HCT116 (cell line): ENCODE data around the gene OARD1. TPM values are rescaled to one million over a fixed set of nuclear protein-coding genes. Genes with fewer than 3 reads are reported as not detected.

Source experiments
- ATAC-seq: fragments of 200-7000 bp; cut with Tn5 transposase; 2 replicates; pipeline ENCODE4 v1.9.1; 2020; ENCODE audit warnings: mild to moderate bottlenecking, moderate library complexity
- BruUV-seq: library from RNA; stranded (reverse); fragments of 400-500 nt; replicated peaks from 2 replicates; lab custom pipeline; 2021; lab: Mats Ljungman, UMichigan
- CTCF ChIA-PET: fragments of 300-600 bp; sonication (Branson Sonifier 250); formaldehyde crosslinking; loops from one replicate; lab custom pipeline; 2021; ENCODE audit warnings: antibody characterized with exemption; lab: Charles Lee
- POLR2A ChIA-PET: fragments of 300-600, 350-600 bp; sonication (Branson Sonifier 250); formaldehyde crosslinking; loops from one replicate; lab custom pipeline; 2021; ENCODE audit warnings: antibody characterized with exemption; lab: Charles Lee
- RAD21 ChIA-PET, 2 experiments: fragments of 300-600 bp; sonication (Branson Sonifier 250); formaldehyde crosslinking; loops; one replicate each; lab custom pipeline; 2023; ENCODE audit warnings: low total read pairs in 2 of 2; ENCODE audit not compliant: uncharacterized antibody in 2 of 2, unreplicated experiment in 2 of 2, low non-redundant PET in 1 of 2; lab: Charles Lee
- DNase-seq: peaks from one replicate; pipeline ENCODE4 v3.0.0-alpha.2; 2010; ENCODE audit warnings: low read depth, low spot score
- H2AFZ ChIP-seq: fragments of 200-600 bp; shearing (Covaris generic), sonication (generic); 2 replicates; pipeline ENCODE4 v1.6.1; 2017; ENCODE audit warnings: low read depth, mixed run types, mixed read lengths, antibody characterized with exemption, low read length; ENCODE audit not compliant: poor library complexity, severe bottlenecking
- H3K27ac ChIP-seq: 2 replicates; pipeline ENCODE4 v1.5.1; 2012; ENCODE audit warnings: low read depth, low read length
- H3K27me3 ChIP-seq: fragments of 200-600 bp; sonication (generic); 2 replicates; pipeline ENCODE4 v1.6.1; 2016; ENCODE audit warnings: mixed run types, low read length, mixed read lengths; ENCODE audit not compliant: insufficient read depth
- H3K36me3 ChIP-seq, 2 experiments: fragments of 200-500 bp in 1 of 2; fragments of 200-600 bp in 1 of 2; sonication (Bioruptor generic) in 1 of 2; sonication (generic) in 1 of 2; 2 replicates each; pipeline versions ENCODE4 v1.5.1 to v1.6.1; 2014 to 2016; ENCODE audit warnings: low read length in 2 of 2, inconsistent platforms in 1 of 2, mixed read lengths in 1 of 2, mixed run types in 1 of 2; ENCODE audit not compliant: insufficient read depth in 2 of 2, control insufficient read depth in 1 of 2
- H3K4me1 ChIP-seq, 2 experiments: fragments of 200-600 bp in 1 of 2; sonication (generic) in 1 of 2; 2 replicates each; pipeline versions ENCODE4 v1.5.1 to v1.6.1; 2012 to 2017; ENCODE audit warnings: low read length in 2 of 2, inconsistent platforms in 1 of 2, mild to moderate bottlenecking in 1 of 2, mixed read lengths in 1 of 2, mixed run types in 1 of 2, moderate library complexity in 1 of 2; ENCODE audit not compliant: insufficient read depth in 2 of 2, control insufficient read depth in 1 of 2
- H3K4me2 ChIP-seq: fragments of 200-600 bp; sonication (generic); 2 replicates; pipeline ENCODE4 v1.6.1; 2017; ENCODE audit warnings: mixed run types, low read length, mixed read lengths
- H3K4me3 ChIP-seq, 2 experiments: fragments of 200-600 bp in 1 of 2; sonication (generic) in 1 of 2; replicated peaks in 1 of 2; 2 replicates each; pipeline ENCODE4 v1.5.1; 2011 to 2016; ENCODE audit warnings: low read length in 2 of 2, control low read depth in 1 of 2, low read depth in 1 of 2, mild to moderate bottlenecking in 1 of 2, mixed read lengths in 1 of 2, mixed run types in 1 of 2
- H3K79me2 ChIP-seq: fragments of 200-600 bp; sonication (generic); 2 replicates; pipeline ENCODE4 v1.6.1; 2017; ENCODE audit warnings: mild to moderate bottlenecking, mixed run types, low read length, moderate library complexity, mixed read lengths; ENCODE audit not compliant: insufficient read depth
- H3K9ac ChIP-seq: fragments of 200-600 bp; sonication (generic); 2 replicates; pipeline ENCODE4 v1.6.1; 2016; ENCODE audit warnings: low read length, mixed read lengths
- H3K9me2 ChIP-seq: fragments of 200-600 bp; sonication (generic), shearing (Covaris generic); 2 replicates; pipeline ENCODE4 v1.6.1; 2017; ENCODE audit warnings: mixed run types, mild to moderate bottlenecking, moderate library complexity; ENCODE audit not compliant: insufficient read depth
- H3K9me3 ChIP-seq, 2 experiments: fragments of 200-500 bp in 1 of 2; fragments of 200-600 bp in 1 of 2; sonication (Bioruptor generic) in 1 of 2; sonication (generic) in 1 of 2; 2 replicates each; pipeline ENCODE4 v1.6.1; 2014 to 2017; ENCODE audit warnings: low read length in 2 of 2, mixed read lengths in 2 of 2, inconsistent platforms in 1 of 2, low read depth in 1 of 2, mild to moderate bottlenecking in 1 of 2, mixed run types in 1 of 2, moderate library complexity in 1 of 2; ENCODE audit not compliant: control insufficient read depth in 1 of 2, insufficient read depth in 1 of 2
- H4K20me1 ChIP-seq: fragments of 200-600 bp; sonication (generic), shearing (Covaris generic); 2 replicates; pipeline ENCODE4 v1.6.1; 2017; ENCODE audit warnings: mixed run types, mild to moderate bottlenecking, moderate library complexity; ENCODE audit not compliant: insufficient read depth
- CEBPB ChIP-seq: IDR thresholded peaks from 2 replicates; pipeline ENCODE4 v1.6.1; 2012; ENCODE audit warnings: low read depth
- POLR2A ChIP-seq: IDR thresholded peaks from 2 replicates; pipeline ENCODE4 v1.7.0; 2011; ENCODE audit warnings: borderline replicate concordance; ENCODE audit not compliant: insufficient read depth, insufficient read length; ENCODE audit errors: extremely low read depth
- RAD21 ChIP-seq: IDR thresholded peaks from 2 replicates; pipeline ENCODE4 v1.6.1; 2012; ENCODE audit warnings: low read depth, mild to moderate bottlenecking
- REST ChIP-seq: IDR thresholded peaks from 2 replicates; pipeline ENCODE4 v1.6.1; 2012; ENCODE audit warnings: low read depth
- SP1 ChIP-seq: IDR thresholded peaks from 2 replicates; pipeline ENCODE4 v1.6.1; 2012; ENCODE audit warnings: low read depth
- SRF ChIP-seq: IDR thresholded peaks from 2 replicates; pipeline ENCODE4 v1.6.1; 2012; ENCODE audit warnings: low read depth
- TCF7L2 ChIP-seq: IDR thresholded peaks from 2 replicates; pipeline ENCODE4 v1.7.0; 2011; ENCODE audit warnings: borderline replicate concordance, inconsistent platforms; ENCODE audit not compliant: insufficient read depth, insufficient read length; ENCODE audit errors: extremely low read depth
- ZFX ChIP-seq: fragments of 450-650 bp; IDR thresholded peaks from 2 replicates; pipeline ENCODE4 v1.6.1; 2017
- ZNF274 ChIP-seq: fragments of 200-500 bp; sonication (Bioruptor generic); IDR thresholded peaks from 2 replicates; pipeline ENCODE4 v1.6.1; 2014; ENCODE audit warnings: mild to moderate bottlenecking, low read depth, low read length, inconsistent platforms
- intact Hi-C: fragments of 100-400 bp; cut with micrococcal nuclease; formaldehyde crosslinking; loops from 2 replicates; pipeline ENCODE4 v1.10.0; 2022
- total RNA-seq: library from RNA; stranded (reverse); gene quantifications from one replicate; pipeline ENCODE4 v1.2.1, GENCODE V29; 2021; ENCODE audit not compliant: unreplicated experiment
- TF ChIP-seq, protein P1 (sequence below), 3 experiments: fragments of 200-600 bp in 1 of 3; sonication (generic) in 1 of 3; IDR thresholded peaks in 2 of 3; conservative IDR thresholded peaks in 1 of 3; 2 replicates each; pipeline ENCODE4 v1.5.1; 2012 to 2017; ENCODE audit warnings: low read depth in 2 of 3, low read length in 2 of 3, antibody characterized with exemption in 1 of 3, borderline replicate concordance in 1 of 3, control low read depth in 1 of 3, mild to moderate bottlenecking in 1 of 3, mixed read lengths in 1 of 3, mixed run types in 1 of 3, moderate library complexity in 1 of 3; ENCODE audit not compliant: insufficient read depth in 1 of 3
- TF ChIP-seq, protein P2 (sequence below): IDR thresholded peaks from 2 replicates; pipeline ENCODE4 v1.6.1; 2012
- TF ChIP-seq, protein P3 (sequence below): IDR thresholded peaks from 2 replicates; pipeline ENCODE4 v1.6.1; 2011; ENCODE audit warnings: mild to moderate bottlenecking, low read length, moderate library complexity; ENCODE audit not compliant: insufficient replicate concordance; ENCODE audit errors: extremely low read depth

OARD1 gene
- total RNA-seq, 1 experiment from 2014 or later = 28.7 TPM

GRCh38 chr6:41014780-41015179 lies 57.4 kb downstream of the OARD1 start:
- no peak for ATAC-seq
- Histone ChIP-seq H3K27me3 (no peaks in the 10 kb centered on the region), H3K27ac (no peak overlapping the region), H3K4me2 (no peak overlapping the region), H4K20me1 (no peaks in the 10 kb centered on the region), H2AFZ (no peak overlapping the region), H3K9ac (no peak overlapping the region), H3K36me3 (no peaks in the 10 kb centered on the region), H3K9me2 (no peaks in the 10 kb centered on the region), H3K79me2 (no peaks in the 10 kb centered on the region), H3K4me1 (no peaks in the 10 kb centered on the region), H3K9me3 (no peaks in the 10 kb centered on the region), H3K4me3 (no peak overlapping the region)
- BruUV-seq = no TSS peak
- TF ChIP-seq CEBPB = no peak
- no peak for TF ChIP-seq TCF7L2
- TF ChIP-seq, protein P1, sequence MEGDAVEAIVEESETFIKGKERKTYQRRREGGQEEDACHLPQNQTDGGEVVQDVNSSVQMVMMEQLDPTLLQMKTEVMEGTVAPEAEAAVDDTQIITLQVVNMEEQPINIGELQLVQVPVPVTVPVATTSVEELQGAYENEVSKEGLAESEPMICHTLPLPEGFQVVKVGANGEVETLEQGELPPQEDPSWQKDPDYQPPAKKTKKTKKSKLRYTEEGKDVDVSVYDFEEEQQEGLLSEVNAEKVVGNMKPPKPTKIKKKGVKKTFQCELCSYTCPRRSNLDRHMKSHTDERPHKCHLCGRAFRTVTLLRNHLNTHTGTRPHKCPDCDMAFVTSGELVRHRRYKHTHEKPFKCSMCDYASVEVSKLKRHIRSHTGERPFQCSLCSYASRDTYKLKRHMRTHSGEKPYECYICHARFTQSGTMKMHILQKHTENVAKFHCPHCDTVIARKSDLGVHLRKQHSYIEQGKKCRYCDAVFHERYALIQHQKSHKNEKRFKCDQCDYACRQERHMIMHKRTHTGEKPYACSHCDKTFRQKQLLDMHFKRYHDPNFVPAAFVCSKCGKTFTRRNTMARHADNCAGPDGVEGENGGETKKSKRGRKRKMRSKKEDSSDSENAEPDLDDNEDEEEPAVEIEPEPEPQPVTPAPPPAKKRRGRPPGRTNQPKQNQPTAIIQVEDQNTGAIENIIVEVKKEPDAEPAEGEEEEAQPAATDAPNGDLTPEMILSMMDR (IDR thresholded peaks at IDR 0.05 in 2 of 3, conservative IDR thresholded peaks at IDR 0.05 in 1 of 3; ENCODE audit: borderline replicate concordance in 1 of 3, insufficient read depth in 1 of 3, low read depth in 2 of 3, low read length in 2 of 3) = no peak
- TF ChIP-seq, protein P2, sequence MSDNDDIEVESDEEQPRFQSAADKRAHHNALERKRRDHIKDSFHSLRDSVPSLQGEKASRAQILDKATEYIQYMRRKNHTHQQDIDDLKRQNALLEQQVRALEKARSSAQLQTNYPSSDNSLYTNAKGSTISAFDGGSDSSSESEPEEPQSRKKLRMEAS = no peak
- TF ChIP-seq, protein P3, sequence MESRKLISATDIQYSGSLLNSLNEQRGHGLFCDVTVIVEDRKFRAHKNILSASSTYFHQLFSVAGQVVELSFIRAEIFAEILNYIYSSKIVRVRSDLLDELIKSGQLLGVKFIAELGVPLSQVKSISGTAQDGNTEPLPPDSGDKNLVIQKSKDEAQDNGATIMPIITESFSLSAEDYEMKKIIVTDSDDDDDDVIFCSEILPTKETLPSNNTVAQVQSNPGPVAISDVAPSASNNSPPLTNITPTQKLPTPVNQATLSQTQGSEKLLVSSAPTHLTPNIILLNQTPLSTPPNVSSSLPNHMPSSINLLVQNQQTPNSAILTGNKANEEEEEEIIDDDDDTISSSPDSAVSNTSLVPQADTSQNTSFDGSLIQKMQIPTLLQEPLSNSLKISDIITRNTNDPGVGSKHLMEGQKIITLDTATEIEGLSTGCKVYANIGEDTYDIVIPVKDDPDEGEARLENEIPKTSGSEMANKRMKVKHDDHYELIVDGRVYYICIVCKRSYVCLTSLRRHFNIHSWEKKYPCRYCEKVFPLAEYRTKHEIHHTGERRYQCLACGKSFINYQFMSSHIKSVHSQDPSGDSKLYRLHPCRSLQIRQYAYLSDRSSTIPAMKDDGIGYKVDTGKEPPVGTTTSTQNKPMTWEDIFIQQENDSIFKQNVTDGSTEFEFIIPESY = no peak
- TF ChIP-seq ZFX = no peak
- TF ChIP-seq SP1 = no peak
- TF ChIP-seq RAD21 = no peak
- no peak for TF ChIP-seq REST
- no peak for TF ChIP-seq ZNF274
- no peak for TF ChIP-seq POLR2A
- TF ChIP-seq SRF = no peak
- POLR2A ChIA-PET = no interaction called here
- RAD21 ChIA-PET = no interaction called here
- CTCF ChIA-PET = interaction anchor here (1.0 kb wide), 1 partner anchor 10 kb away, joined by 3 read pairs; no protein-coding TSS in a partner anchor
- DNase-seq = no peak
- intact Hi-C loops = no loop called here
